ENCODE measurements around the gene DLG1. TPM values are rescaled to one million over a fixed set of nuclear protein-coding genes. Genes with fewer than 3 reads are reported as not detected.

DLG1 gene
- total RNA-seq, 1 experiment from 2014 or later, result 107 TPM

GRCh38 chr3:197003461-197004385, 294.7 kb downstream of the DLG1 start:
- TF ChIP-seq EZH2 (IDR thresholded peaks at IDR 0.05; ENCODE audit: borderline replicate concordance, low read depth, low read length, poor library complexity, severe bottlenecking) (no peak), CTCF (conservative IDR thresholded peaks at IDR 0.05; ENCODE audit: low read depth, low read length) (no peak)
- Histone ChIP-seq H3K4me3 (ENCODE audit: low read depth, low read length, poor library complexity, severe bottlenecking) (peak overlapping the region; percentile 60), H3K27ac (ENCODE audit: low read depth, low read length, poor library complexity, severe bottlenecking) (peak overlapping the region; percentile 82), H3K27me3 (replicated peaks; ENCODE audit: insufficient read depth, low read depth, low read length, poor library complexity) (no peaks in the 10 kb centered on the region), H3K9me3 (ENCODE audit: low read depth, low read length, poor library complexity, severe bottlenecking) (no peaks in the 10 kb centered on the region), H3K4me1 (ENCODE audit: insufficient read depth, low read length, poor library complexity, severe bottlenecking) (peaks cover 22% of the 10 kb centered on the region), H3K36me3 (ENCODE audit: insufficient read depth, low read length, poor library complexity, severe bottlenecking) (no peaks in the 10 kb centered on the region)
- peak; percentile 52 for DNase-seq (ENCODE audit: low spot score)
- TSS peak; percentile 75 for BruUV-seq (replicated peaks)
- ChIA-PET CTCF (interaction anchor here (1.2 kb wide), 1 partner anchor 26 kb away, joined by 4 read pairs; the partner anchor contains the start of gene MELTF), POLR2A (ENCODE audit: low non-redundant PET) (no interaction called here)
- intact Hi-C loops (cut with micrococcal nuclease; ENCODE audit: unreplicated experiment), result loop anchor here (2.0 to 10.0 kb wide), 2 partner anchors 183 to 511 kb away; no protein-coding TSS in a partner anchor

GRCh38 chr3:197002701-197003454, 295.5 kb downstream of the DLG1 start:
- DNase-seq (ENCODE audit: low spot score), result peak; percentile 88
- TF ChIP-seq CTCF (conservative IDR thresholded peaks at IDR 0.05; ENCODE audit: low read depth, low read length) (peak; percentile 52; the same call in 1 of the 2 replicates), EZH2 (IDR thresholded peaks at IDR 0.05; ENCODE audit: borderline replicate concordance, low read depth, low read length, poor library complexity, severe bottlenecking) (no peak)
- Histone ChIP-seq H3K9me3 (ENCODE audit: low read depth, low read length, poor library complexity, severe bottlenecking) (no peaks in the 10 kb centered on the region), H3K4me3 (ENCODE audit: low read depth, low read length, poor library complexity, severe bottlenecking) (peak overlapping the region; percentile 60), H3K4me1 (ENCODE audit: insufficient read depth, low read length, poor library complexity, severe bottlenecking) (peaks cover 22% of the 10 kb centered on the region), H3K27ac (ENCODE audit: low read depth, low read length, poor library complexity, severe bottlenecking) (peak overlapping the region; percentile 82), H3K36me3 (ENCODE audit: insufficient read depth, low read length, poor library complexity, severe bottlenecking) (no peaks in the 10 kb centered on the region), H3K27me3 (replicated peaks; ENCODE audit: insufficient read depth, low read depth, low read length, poor library complexity) (no peaks in the 10 kb centered on the region)
- ChIA-PET CTCF (interaction anchor here (1.2 kb wide), 1 partner anchor 27 kb away, joined by 4 read pairs; the partner anchor contains the start of gene MELTF), POLR2A (ENCODE audit: low non-redundant PET) (interaction anchor here (0.6 kb wide), 2 partner anchors 15 to 612 kb away, joined by 5 read pairs; no protein-coding TSS in a partner anchor)
- BruUV-seq (replicated peaks), result no TSS peak
- intact Hi-C loops (cut with micrococcal nuclease; ENCODE audit: unreplicated experiment), result loop anchor here (10.0 kb wide), 1 partner anchor 512 kb away; no protein-coding TSS in a partner anchor

- BruUV-seq (replicated peaks), result TSS peak; percentile 61
- ChIA-PET POLR2A (ENCODE audit: low non-redundant PET) (interaction anchor here (0.6 kb wide), 1 partner anchor 612 kb away, joined by 5 read pairs; no protein-coding TSS in a partner anchor), CTCF (no interaction called here)
- intact Hi-C loops (cut with micrococcal nuclease; ENCODE audit: unreplicated experiment), result loop anchor here (10.0 kb wide), 1 partner anchor 513 kb away; no protein-coding TSS in a partner anchor
- TF ChIP-seq EZH2 (IDR thresholded peaks at IDR 0.05; ENCODE audit: borderline replicate concordance, low read depth, low read length, poor library complexity, severe bottlenecking) (no peak), CTCF (conservative IDR thresholded peaks at IDR 0.05; ENCODE audit: low read depth, low read length) (no peak)
- no peaks in the 10 kb centered on the region for H3K36me3 ChIP-seq (ENCODE audit: insufficient read depth, low read length, poor library complexity, severe bottlenecking)
- peaks cover 22% of the 10 kb centered on the region for H3K4me1 ChIP-seq (ENCODE audit: insufficient read depth, low read length, poor library complexity, severe bottlenecking)
- peak; percentile 38 for DNase-seq (ENCODE audit: low spot score)
- H3K27me3 ChIP-seq (replicated peaks; ENCODE audit: insufficient read depth, low read depth, low read length, poor library complexity), result no peaks in the 10 kb centered on the region
- no peaks in the 10 kb centered on the region for H3K9me3 ChIP-seq (ENCODE audit: low read depth, low read length, poor library complexity, severe bottlenecking)
- peak overlapping the region; percentile 82 for H3K27ac ChIP-seq (ENCODE audit: low read depth, low read length, poor library complexity, severe bottlenecking)
- H3K4me3 ChIP-seq (ENCODE audit: low read depth, low read length, poor library complexity, severe bottlenecking), result peak overlapping the region; percentile 60
Observed at GRCh38 chr3:197001972-197002700, 296.3 kb downstream of the DLG1 start.
